Neuron (in vitro differentiated cells): Measurements from ENCODE around the gene SWT1.
"Not testable (repeated sequence)": the region's sequence is repeated elsewhere in the genome, so short reads cannot be mapped to it uniquely, and the experiment has no call there.

ENCODE experiments used
- H2AFZ ChIP-seq: one replicate; pipeline ENCODE4 v1.6.1; 2013; ENCODE audit warnings: low read depth, mild to moderate bottlenecking, inconsistent platforms, low read length, moderate library complexity
- H3K27me3 ChIP-seq: one replicate; pipeline ENCODE4 v1.6.1; 2013; ENCODE audit warnings: low read length; ENCODE audit not compliant: insufficient read depth
- H3K36me3 ChIP-seq: one replicate; pipeline ENCODE4 v1.6.1; 2013; ENCODE audit warnings: low read length; ENCODE audit not compliant: insufficient read depth
- H3K4me1 ChIP-seq: one replicate; pipeline ENCODE4 v1.6.1; 2013; ENCODE audit warnings: low read length; ENCODE audit not compliant: insufficient read depth
- H3K4me3 ChIP-seq: 2 replicates; pipeline ENCODE4 v1.5.1; 2013; ENCODE audit warnings: mild to moderate bottlenecking, low read length, moderate library complexity
- H3K9me3 ChIP-seq: one replicate; pipeline ENCODE4 v1.6.1; 2013; ENCODE audit warnings: low read length

SWT1 gene

GRCh38 chr1:185315445-185316071, 158.6 kb downstream of the SWT1 start:
- Histone ChIP-seq H2AFZ (no peak overlapping the region), H3K4me3 (peak overlapping the region; percentile 87), H3K27me3 (no peaks in the 10 kb centered on the region), H3K9me3 (no peaks in the 10 kb centered on the region), H3K4me1 (peaks cover 45% of the 10 kb centered on the region), H3K36me3 (peaks cover 16% of the 10 kb centered on the region)

DNA sequence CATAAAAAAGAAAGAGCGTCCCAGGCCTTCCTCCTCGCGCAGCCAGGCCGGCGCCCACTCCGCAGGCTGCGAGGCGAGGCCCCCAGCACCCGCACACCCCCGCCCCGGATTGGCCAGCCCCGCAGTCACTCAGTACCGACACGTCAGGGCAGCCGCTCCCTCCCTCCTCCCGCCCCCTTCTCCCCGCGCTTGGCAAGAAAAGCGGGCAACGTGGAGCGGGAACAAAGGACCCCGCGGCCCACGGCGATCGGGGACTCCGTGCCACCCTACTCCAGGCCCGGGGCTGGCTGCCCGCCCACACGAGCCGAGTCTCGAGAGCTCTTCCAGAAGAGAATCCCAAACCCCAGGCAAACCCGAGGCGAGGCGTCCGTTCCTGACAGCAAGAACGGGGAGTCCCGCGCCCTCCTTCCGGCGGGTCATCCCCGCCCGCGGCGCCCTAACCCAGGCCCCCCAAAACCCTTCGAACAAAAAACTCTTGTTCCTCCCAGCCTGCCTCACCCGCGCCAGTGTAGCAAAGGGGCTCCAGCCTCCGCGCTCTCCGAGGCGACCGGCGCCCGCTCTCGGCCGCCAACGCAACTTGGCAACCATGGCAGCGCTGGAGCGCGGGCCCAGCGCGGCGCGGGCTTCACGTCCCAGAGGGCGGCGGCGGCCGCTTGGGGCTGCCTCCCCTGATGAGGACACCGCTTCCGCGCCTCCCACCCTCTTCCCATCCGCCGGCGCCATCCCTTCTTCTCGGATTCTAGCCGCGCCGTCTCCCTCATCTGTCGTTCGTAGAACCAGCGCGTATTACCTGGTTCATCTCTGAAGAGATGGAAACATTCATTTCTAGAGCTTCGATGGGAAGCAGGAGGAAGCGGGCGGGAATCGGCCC, 159.4 kb downstream of the SWT1 start:
- peak overlapping the region; percentile 64 for H2AFZ ChIP-seq
- H3K4me1 ChIP-seq = peaks cover 45% of the 10 kb centered on the region
- H3K4me3 ChIP-seq = peak overlapping the region; percentile 87
- H3K36me3 ChIP-seq = peaks cover 8% of the 10 kb centered on the region
- H3K27me3 ChIP-seq = no peaks in the 10 kb centered on the region
- no peaks in the 10 kb centered on the region for H3K9me3 ChIP-seq

- Histone ChIP-seq H3K27me3 (no peaks in the 10 kb centered on the region), H2AFZ (peak within 1 kb of the TSS; percentile 64), H3K9me3 (no peaks in the 10 kb centered on the region), H3K4me1 (peaks cover 40% of the 10 kb centered on the region), H3K36me3 (no peaks in the 10 kb centered on the region), H3K4me3 (peak within 1 kb of the TSS; percentile 87)
Measured at GRCh38 chr1:185317034-185317885, 160.3 kb downstream of the SWT1 start, which contains the start of gene IVNS1ABP. IVNS1ABP (minus strand) TSS chr1:185317243; CDS start chr1:185309493, 7,750 bp downstream.

GRCh38 chr1:185317886-185318310, 160.9 kb downstream of the SWT1 start:
- Histone ChIP-seq H3K9me3 (no peaks in the 10 kb centered on the region), H3K36me3 (no peaks in the 10 kb centered on the region), H3K4me3 (peak overlapping the region; percentile 87), H3K27me3 (no peaks in the 10 kb centered on the region), H3K4me1 (peaks cover 34% of the 10 kb centered on the region), H2AFZ (peak overlapping the region; percentile 27)

DNA sequence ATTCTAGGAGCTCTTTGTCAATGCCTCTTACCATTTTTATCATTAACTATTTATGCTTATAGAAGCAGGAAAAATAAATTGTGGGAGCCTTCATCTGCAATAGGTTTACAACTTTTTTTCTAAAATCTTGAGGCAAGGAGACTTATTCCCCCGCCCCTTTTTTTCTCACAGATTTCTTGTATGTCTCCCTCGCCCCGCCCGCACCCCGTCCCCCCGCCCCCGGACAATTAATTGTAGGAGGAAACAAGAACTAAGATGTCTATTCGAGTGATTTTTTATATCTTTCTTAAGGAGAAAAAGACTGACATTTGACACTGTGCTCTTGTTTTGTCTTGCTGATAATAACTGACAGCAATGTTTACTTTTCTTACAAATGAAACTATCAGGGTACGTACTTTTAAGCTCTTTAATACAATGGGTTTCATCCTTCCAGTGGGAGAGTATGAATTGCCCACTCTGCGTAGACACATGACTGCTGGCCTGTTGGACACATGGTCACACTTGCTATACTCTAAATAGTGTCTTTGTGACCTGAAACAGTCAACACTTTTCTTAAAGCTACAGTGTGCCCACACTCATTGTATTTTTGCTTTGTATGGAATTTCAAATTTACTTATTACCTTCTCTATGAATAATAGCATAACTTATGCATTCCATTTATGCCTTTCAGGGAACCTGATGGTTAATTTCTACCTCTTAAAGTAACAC, 161.6 kb downstream of the SWT1 start:
- H3K4me1 ChIP-seq = peaks cover 28% of the 10 kb centered on the region
- H3K27me3 ChIP-seq = no peaks in the 10 kb centered on the region
- no peaks in the 10 kb centered on the region for H3K9me3 ChIP-seq
- H3K4me3 ChIP-seq = no peak overlapping the region
- H3K36me3 ChIP-seq = no peaks in the 10 kb centered on the region
- H2AFZ ChIP-seq = no peak overlapping the region

GRCh38 chr1:185319139-185319475, 162.1 kb downstream of the SWT1 start:
- Histone ChIP-seq H3K4me3 (no peak overlapping the region), H3K9me3 (no peaks in the 10 kb centered on the region), H3K4me1 (peaks cover 22% of the 10 kb centered on the region), H3K36me3 (no peaks in the 10 kb centered on the region), H2AFZ (no peak overlapping the region), H3K27me3 (no peaks in the 10 kb centered on the region)

DNA sequence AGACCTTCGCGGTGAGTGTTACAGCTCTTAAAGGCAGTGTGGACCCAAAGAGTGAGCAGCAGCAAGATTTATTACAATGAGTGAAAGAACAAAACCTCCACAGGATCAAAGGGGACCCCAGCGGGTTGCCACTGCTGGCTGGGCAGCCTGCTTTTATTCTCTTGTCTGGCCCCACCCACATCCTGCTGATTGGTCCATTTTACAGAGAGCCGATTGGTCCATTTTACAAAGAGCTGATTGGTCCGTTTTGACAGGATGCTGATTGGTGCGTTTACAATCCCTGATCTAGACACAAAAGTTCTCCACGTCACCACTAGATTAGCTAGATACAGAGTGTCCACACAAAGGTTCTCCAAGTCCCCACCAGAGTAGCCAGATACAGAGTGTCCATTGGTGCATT, 164.1 kb downstream of the SWT1 start:
- not testable (repeated sequence) for H3K9me3 ChIP-seq, H3K4me1 ChIP-seq, H3K4me3 ChIP-seq, H3K27me3 ChIP-seq, H3K36me3 ChIP-seq, H2AFZ ChIP-seq

DNA sequence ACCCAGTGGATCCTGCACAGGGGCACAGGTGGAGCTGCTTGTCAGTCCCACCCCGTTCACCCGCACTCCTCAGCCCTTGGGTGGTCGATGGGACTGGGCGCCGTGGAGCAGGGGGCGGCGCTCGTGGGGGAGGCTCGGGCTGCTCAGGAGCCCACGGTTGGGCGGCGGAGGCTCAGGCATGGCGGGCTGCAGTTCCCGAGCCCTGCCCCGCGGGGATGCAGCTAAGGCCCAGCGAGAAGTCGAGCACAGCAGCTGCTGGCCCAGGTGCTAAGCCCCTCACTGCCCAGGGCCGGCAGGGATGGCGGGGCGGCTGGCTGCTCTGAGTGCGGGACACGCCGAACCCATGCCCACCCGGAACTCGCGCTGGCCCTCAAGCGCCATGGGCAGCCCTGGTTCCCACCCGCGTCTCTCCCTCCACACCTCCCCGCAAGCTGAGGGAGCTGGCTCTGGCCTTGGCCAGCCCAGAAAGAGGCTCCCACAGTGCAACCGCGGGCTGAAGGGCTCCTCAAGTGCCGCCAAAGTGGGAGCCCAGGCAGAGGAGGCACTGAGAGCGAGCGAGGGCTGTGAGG, 164.8 kb downstream of the SWT1 start:
- not testable (repeated sequence) for H3K4me3 ChIP-seq, H3K36me3 ChIP-seq, H3K27me3 ChIP-seq, H3K9me3 ChIP-seq, H3K4me1 ChIP-seq, H2AFZ ChIP-seq

DNA sequence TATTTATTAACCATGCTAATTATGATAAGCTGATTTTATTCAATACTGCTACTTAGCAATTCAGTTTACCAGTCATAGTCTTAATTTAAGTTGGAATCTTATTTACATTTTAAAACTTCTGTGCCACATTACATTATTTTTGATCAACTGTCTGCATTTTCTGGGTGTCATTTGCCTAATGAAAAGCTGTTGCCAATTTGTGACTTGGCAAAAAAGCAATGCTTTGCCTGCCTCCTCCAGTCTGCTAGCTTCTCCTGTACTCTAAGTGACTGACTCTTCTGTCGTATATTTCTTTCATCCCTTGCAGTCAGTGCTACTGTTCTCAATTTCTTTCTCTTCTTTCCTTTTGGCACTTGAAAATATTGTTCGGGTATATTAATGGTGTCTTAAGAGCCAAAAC, 165.7 kb downstream of the SWT1 start:
- Histone ChIP-seq H3K9me3 (no peaks in the 10 kb centered on the region), H3K4me1 (peaks cover 4% of the 10 kb centered on the region), H2AFZ (no peak overlapping the region), H3K4me3 (no peak overlapping the region), H3K27me3 (no peaks in the 10 kb centered on the region), H3K36me3 (no peaks in the 10 kb centered on the region)

DNA sequence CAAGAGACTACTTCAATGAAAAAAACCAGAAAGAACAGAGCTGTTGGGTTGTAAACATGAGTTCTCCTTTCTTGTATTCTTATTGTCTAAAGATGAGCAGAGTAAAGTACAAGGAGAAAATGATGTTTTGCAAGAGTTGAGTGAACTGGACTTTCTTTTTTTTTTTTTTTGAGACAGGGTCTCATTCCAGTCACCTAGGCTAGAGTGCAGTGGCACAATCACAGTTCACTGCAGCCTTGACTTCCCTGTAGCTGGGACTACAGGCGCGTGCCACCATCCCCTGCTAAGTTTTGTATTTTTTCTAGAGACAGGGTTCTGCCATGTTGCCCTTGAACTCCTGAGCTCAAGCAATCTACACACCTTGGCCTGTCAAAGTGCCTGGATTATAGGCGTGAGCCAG, 167.2 kb downstream of the SWT1 start:
- Histone ChIP-seq H2AFZ (no peak overlapping the region), H3K4me1 (no peaks in the 10 kb centered on the region), H3K4me3 (no peak overlapping the region), H3K27me3 (no peaks in the 10 kb centered on the region), H3K9me3 (no peaks in the 10 kb centered on the region), H3K36me3 (no peaks in the 10 kb centered on the region)

DNA sequence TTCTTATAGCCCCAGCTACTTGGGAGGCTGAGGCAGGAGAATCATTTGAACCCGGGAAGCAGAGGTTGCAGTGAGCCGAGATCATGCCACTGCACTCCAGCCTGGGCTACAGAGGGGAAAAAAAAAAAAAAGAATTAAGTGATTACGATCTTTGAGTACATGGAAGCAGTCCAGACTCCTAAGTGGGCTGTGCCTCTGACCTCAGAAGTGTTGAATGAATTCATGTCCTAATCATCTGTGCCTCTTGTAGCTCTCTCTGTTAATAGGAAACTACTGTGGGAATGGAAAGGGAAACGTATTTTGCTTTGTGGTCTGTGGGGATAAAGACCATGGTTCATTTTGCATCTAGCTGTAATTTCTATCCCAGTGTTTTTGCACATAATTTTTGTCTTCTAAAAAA, 168.4 kb downstream of the SWT1 start:
- Histone ChIP-seq H3K27me3 (no peaks in the 10 kb centered on the region), H3K36me3 (no peaks in the 10 kb centered on the region)

DNA sequence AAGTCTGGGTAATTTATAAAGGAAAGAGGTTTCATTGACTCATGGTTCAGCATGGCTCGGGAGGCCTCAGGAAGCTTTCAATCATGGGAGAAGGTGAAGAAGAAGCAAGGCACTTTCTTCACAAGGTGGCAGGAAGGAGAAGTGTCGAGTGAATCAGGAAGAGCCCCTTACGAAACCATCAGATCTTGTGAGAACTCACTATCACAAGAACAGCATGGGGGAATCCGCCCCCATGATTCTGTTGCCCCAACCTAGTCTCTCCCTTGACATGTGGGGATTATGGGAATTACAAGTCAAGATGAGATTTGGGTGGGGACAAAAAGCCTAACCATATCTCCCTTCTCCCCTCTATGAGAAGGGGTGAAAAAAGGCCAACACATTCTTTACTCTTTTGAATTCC, 171.3 kb downstream of the SWT1 start:
- H3K4me3 ChIP-seq = no peak overlapping the region
- no peak overlapping the region for H2AFZ ChIP-seq
- H3K27me3 ChIP-seq = no peaks in the 10 kb centered on the region
- H3K9me3 ChIP-seq = no peaks in the 10 kb centered on the region
- H3K4me1 ChIP-seq = no peaks in the 10 kb centered on the region
- no peaks in the 10 kb centered on the region for H3K36me3 ChIP-seq

More for the DNA sequence above, 168.4 kb downstream of the SWT1 start:
- Histone ChIP-seq H3K4me1 (no peaks in the 10 kb centered on the region), H2AFZ (no peak overlapping the region), H3K9me3 (no peaks in the 10 kb centered on the region), H3K4me3 (no peak overlapping the region)
